Measurements from ENCODE around the gene CEP95. TPM values are rescaled to one million over a fixed set of nuclear protein-coding genes. Genes with fewer than 3 reads are reported as not detected.
A peak's percentile ranks its signal among the peaks of the same experiment; 100 is the strongest.

Gene CEP95
- total and polyA plus RNA-seq, 10 of the 15 experiments (the other 5 are each of a cell fraction or from before 2014, with no cell fraction given): 17.7 to 54.9 (median 29.6) TPM

DNA sequence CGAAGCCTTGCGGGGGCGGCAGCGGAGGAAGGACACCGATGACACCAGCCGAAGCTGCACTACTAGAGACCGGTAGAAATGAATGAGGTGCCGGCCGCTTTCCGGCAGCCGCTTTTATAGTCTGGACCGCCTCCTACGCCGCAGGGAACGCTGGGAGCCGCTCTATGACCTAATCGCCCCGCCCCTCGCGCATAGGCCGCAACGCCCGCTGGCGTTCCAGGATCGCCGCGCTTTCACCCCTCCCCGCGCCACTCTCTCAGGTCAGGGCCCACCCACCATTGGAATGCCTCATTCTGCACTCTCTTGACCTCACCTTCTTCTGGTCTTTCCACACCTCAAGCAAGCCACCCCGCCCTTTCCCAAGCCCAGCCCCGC, 589 bp upstream of the CEP95 start, which contains the start of gene DDX5 (continued):
- TF ChIP-seq NFYB (IDR thresholded peaks at IDR 0.05; ENCODE audit: insufficient read depth, low read depth, low read length) (no peak), FOXM1 (IDR thresholded peaks at IDR 0.05; ENCODE audit: low read depth, low read length) (no peak), SUZ12 (IDR thresholded peaks at IDR 0.05; ENCODE audit: unreplicated experiment) (no peak), CBX3 (IDR thresholded peaks at IDR 0.05; ENCODE audit: borderline replicate concordance, low read depth) (no peak), ELK1 (IDR thresholded peaks at IDR 0.05; ENCODE audit: low read depth, low read length) (no peak), HCFC1 (IDR thresholded peaks at IDR 0.05; ENCODE audit: low read length) (peak; percentile 60), IKZF2 (IDR thresholded peaks at IDR 0.05) (no peak), RUNX3 (IDR thresholded peaks at IDR 0.05; ENCODE audit: low read length) (peak; percentile 67), MAX (IDR thresholded peaks at IDR 0.05; ENCODE audit: low read depth, low read length) (no peak), RELA (IDR thresholded peaks at IDR 0.05; ENCODE audit: borderline replicate concordance, partially characterized antibody) (peak; percentile 70), ZNF207 (IDR thresholded peaks at IDR 0.05; ENCODE audit: borderline replicate concordance) (no peak), HSF1 (IDR thresholded peaks at IDR 0.05; ENCODE audit: low read depth, low read length) (no peak), ZNF384 (IDR thresholded peaks at IDR 0.05; ENCODE audit: borderline replicate concordance, low read depth, low read length) (no peak), HDAC2 (IDR thresholded peaks at IDR 0.05) (no peak), RAD51 (IDR thresholded peaks at IDR 0.05) (no peak), HDAC6 (IDR thresholded peaks at IDR 0.05; ENCODE audit: unreplicated experiment) (no peak), MYC (IDR thresholded peaks at IDR 0.05; ENCODE audit: insufficient read depth, insufficient read length, insufficient replicate concordance, low read length, severe bottlenecking) (no peak)
- TF ChIP-seq, protein P1, sequence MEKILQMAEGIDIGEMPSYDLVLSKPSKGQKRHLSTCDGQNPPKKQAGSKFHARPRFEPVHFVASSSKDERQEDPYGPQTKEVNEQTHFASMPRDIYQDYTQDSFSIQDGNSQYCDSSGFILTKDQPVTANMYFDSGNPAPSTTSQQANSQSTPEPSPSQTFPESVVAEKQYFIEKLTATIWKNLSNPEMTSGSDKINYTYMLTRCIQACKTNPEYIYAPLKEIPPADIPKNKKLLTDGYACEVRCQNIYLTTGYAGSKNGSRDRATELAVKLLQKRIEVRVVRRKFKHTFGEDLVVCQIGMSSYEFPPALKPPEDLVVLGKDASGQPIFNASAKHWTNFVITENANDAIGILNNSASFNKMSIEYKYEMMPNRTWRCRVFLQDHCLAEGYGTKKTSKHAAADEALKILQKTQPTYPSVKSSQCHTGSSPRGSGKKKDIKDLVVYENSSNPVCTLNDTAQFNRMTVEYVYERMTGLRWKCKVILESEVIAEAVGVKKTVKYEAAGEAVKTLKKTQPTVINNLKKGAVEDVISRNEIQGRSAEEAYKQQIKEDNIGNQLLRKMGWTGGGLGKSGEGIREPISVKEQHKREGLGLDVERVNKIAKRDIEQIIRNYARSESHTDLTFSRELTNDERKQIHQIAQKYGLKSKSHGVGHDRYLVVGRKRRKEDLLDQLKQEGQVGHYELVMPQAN (conservative IDR thresholded peaks at IDR 0.05): peak; percentile 82
- TF ChIP-seq, protein P2, sequence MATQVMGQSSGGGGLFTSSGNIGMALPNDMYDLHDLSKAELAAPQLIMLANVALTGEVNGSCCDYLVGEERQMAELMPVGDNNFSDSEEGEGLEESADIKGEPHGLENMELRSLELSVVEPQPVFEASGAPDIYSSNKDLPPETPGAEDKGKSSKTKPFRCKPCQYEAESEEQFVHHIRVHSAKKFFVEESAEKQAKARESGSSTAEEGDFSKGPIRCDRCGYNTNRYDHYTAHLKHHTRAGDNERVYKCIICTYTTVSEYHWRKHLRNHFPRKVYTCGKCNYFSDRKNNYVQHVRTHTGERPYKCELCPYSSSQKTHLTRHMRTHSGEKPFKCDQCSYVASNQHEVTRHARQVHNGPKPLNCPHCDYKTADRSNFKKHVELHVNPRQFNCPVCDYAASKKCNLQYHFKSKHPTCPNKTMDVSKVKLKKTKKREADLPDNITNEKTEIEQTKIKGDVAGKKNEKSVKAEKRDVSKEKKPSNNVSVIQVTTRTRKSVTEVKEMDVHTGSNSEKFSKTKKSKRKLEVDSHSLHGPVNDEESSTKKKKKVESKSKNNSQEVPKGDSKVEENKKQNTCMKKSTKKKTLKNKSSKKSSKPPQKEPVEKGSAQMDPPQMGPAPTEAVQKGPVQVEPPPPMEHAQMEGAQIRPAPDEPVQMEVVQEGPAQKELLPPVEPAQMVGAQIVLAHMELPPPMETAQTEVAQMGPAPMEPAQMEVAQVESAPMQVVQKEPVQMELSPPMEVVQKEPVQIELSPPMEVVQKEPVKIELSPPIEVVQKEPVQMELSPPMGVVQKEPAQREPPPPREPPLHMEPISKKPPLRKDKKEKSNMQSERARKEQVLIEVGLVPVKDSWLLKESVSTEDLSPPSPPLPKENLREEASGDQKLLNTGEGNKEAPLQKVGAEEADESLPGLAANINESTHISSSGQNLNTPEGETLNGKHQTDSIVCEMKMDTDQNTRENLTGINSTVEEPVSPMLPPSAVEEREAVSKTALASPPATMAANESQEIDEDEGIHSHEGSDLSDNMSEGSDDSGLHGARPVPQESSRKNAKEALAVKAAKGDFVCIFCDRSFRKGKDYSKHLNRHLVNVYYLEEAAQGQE (IDR thresholded peaks at IDR 0.05; ENCODE audit: low read depth, low read length): peak; percentile 56
- TF ChIP-seq, protein P3, sequence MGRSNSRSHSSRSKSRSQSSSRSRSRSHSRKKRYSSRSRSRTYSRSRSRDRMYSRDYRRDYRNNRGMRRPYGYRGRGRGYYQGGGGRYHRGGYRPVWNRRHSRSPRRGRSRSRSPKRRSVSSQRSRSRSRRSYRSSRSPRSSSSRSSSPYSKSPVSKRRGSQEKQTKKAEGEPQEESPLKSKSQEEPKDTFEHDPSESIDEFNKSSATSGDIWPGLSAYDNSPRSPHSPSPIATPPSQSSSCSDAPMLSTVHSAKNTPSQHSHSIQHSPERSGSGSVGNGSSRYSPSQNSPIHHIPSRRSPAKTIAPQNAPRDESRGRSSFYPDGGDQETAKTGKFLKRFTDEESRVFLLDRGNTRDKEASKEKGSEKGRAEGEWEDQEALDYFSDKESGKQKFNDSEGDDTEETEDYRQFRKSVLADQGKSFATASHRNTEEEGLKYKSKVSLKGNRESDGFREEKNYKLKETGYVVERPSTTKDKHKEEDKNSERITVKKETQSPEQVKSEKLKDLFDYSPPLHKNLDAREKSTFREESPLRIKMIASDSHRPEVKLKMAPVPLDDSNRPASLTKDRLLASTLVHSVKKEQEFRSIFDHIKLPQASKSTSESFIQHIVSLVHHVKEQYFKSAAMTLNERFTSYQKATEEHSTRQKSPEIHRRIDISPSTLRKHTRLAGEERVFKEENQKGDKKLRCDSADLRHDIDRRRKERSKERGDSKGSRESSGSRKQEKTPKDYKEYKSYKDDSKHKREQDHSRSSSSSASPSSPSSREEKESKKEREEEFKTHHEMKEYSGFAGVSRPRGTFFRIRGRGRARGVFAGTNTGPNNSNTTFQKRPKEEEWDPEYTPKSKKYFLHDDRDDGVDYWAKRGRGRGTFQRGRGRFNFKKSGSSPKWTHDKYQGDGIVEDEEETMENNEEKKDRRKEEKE (IDR thresholded peaks at IDR 0.05): no peak

All from GM12878 (cell line).